Stimulated activated naive CD8-positive, alpha-beta T cell treated with anti-CD3 and anti-CD28 coated beads, Interleukin-15, Interleukin-2, amounts not matched to agents 100 U/mL and 50 U/mL, for 24 hours (primary cell): ENCODE data around the gene AP1S3.
"Not testable (repeated sequence)": the region's sequence is repeated elsewhere in the genome, so short reads cannot be mapped to it uniquely, and the experiment has no call there.

Source experiments
- ATAC-seq: fragments of 150-1000 bp; cut with Tn5 transposase; one replicate; pipeline ENCODE4 v1.10.0; 2021
- DNase-seq: peaks from one replicate; pipeline ENCODE4 v3.0.0; 2021

Gene AP1S3

GRCh38 chr2:223800908-223801307 lies 36.5 kb downstream of the AP1S3 start:
- no peak for DNase-seq
- ATAC-seq, result no peak

DNA sequence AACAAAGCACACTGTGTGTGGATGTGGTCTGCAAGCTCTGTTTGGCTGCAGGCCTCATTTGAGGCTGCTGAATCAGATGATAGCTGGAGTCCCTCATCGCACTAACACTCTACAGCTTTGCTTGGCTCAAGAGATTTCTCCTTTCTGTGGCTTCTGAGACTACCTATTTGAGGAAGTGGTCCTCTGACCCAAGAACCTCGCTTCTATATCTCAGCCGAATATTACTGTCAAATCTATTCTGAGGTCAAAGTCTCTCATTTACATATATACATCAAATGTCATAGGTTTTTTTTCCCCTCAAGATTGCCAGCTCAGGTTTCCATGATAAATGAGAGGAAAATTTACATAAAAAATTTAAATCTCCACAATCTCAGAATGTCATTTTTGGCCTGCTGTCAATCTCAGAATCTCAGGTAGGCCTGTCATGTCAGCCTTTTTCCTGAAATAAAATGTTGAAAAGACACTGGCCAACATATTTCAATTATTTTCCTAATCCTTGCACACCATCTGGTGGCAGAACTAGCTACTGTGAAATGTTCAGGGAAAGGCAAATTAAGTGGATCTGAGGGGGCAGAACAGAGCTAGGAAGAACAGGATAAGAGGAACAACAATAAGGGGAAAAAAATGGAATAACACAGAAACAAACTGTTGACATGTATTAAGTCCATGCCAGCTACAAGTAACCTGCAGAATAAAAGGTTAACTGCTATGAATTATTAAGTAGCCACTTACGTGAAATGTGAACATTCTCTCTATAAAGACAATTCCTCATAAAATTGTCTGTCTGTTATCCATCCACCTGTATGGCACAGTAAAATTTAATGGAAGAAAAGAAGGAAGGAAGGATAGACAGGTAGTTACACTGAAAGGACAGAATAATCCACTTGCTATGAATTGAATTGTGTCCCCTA lies 39.3 kb downstream of the AP1S3 start:
- ATAC-seq (peak; percentile 74), DNase-seq (no peak)

DNA sequence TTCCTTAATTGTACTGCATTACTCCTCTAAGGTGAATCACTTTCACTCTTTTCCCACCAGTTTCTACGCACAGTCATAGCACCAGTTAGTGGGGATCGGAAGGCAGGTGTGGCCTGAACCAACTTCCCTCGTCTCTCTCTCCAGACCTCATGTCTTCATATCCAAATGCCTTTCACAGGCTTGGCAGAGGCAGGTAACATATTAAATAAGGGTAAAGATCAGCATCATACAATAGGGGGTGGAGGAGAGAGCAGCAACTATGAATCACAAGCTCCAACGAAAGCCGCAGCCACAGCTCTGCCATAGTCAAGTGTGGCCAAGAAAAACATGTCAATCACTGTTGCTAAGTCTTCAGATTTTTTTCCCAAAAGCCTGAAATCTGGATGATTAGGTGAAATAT lies 40.3 kb downstream of the AP1S3 start:
- ATAC-seq (peak; percentile 35), DNase-seq (no peak)

DNA sequence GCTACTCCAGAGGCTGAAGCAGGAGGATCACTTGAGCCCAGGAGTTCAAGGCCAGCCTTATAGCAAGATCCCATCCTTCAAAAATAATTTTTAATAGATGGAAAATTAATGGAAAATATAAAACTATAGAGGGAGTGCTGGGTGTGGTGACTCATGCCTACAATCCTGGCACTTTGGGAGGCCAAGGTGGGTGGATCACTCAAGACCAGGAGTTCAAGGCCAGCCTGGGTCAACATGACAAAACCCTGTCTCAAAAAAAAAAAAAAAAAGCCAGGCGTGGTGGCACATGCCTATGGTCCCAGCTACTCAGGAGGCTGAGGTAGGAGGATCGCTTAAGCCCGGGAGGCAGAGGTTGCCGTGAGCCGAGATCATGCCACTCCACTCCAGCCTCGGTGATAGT lies 48.0 kb downstream of the AP1S3 start:
- no peak for DNase-seq
- no peak for ATAC-seq

DNA sequence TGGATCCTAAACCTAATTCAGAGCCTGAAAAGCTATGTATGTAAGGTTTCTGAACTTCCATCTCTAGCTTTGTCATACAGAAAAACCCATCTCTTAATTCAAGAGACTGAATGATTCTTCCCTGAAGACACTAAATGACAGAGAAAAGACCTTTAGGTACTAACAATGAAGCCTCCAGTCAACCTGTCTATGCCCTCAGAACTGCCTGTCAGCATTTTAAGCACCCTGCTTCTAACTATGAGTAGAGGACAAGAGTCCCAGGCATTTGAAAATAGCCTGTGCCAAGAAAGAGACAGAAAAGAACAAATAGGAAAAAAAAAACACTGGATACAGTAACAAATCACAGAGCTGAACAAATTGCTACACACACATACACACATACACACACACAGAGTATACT lies 48.6 kb downstream of the AP1S3 start:
- ATAC-seq, result no peak

DNA sequence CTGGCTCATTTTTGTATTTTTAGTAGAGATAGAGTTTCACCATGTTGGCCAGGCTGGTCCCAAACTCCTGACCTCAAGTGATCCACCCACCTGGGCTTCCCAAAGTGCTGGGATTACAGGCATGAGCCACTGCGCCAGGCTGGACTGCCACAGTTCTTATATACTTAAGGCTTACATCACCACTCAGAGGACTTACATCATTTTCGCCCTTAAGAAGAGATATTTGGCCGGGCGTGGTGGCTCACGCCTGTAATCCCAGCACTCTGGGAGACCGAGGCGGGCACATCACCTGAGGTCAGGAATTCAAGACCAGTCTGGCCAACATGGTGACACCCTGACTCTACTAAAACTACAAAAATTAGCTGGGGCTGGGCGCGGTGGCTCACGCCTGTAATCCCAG lies 49.3 kb downstream of the AP1S3 start:
- not testable (repeated sequence) for ATAC-seq, DNase-seq

More for the DNA sequence above, 48.6 kb downstream of the AP1S3 start:
- DNase-seq, result no peak

DNA sequence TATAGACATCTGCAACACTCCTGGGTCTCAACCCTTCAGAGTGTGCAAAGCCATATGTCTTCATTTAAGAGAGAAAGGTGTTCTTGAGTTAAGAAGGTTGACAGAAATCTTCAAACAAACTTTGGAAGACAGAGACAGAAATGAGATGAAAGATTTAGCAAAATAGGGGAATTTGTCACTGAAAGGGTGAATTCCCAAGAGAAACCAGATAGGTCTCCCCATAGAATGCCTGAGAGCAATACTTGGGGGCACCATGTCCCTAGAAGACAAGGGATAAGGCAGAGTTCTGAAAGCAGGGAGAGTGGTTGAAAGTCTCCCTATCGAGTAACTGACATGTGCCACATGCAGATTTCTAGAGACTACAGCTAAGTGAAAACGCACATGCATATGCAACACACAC lies 50.0 kb downstream of the AP1S3 start:
- ATAC-seq, result no peak

DNA sequence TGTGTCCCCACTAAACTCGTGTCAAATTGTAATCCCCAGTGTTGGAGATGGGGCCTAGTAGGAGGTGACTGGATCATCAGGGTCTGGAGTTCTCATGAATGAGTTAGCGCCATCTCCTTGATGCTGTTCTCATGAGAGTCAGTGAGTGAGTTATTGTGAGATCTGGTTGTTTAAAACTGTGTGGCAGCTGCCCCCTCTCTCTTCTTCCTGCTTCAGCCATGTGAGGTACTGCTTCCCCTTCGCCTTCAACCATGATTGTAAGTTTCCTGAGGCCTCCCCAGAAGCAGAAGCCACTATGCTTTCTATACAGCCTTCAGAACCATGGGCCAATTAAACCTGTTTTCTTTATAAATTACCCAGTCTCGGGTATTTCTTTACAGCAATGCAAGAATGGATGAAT lies 50.4 kb downstream of the AP1S3 start:
- no peak for ATAC-seq
- no peak for DNase-seq

More for the DNA sequence above, 50.0 kb downstream of the AP1S3 start:
- DNase-seq, result no peak

GRCh38 chr2:223786236-223786635 lies 51.1 kb downstream of the AP1S3 start:
- DNase-seq (no peak), ATAC-seq (no peak)

DNA sequence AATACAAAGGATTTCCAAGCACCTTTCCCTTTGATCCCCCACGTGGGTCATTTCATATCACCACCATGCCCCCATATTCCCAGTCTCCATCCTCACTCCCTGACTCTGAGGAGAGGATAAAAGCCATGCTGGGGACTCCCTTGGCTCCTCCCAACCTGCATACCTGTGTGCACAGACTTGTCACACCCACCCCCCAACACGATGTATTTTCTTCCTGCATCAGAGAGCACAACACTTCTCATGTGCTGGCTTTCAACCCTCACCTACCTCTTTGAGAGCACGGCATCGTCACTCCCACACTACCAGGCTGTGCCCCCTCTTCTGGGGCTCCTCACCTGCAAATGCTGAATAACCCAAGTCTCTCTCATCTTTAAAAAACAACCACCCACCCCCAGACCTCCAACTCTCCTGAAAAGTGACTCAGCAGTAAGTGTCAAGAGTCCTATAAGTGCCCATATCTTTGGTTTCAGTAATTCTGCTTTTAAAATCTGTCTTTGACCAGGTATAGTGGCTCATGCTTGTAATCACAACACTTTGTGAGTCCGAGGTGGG lies 53.1 kb downstream of the AP1S3 start:
- no peak for ATAC-seq
- no peak for DNase-seq

DNA sequence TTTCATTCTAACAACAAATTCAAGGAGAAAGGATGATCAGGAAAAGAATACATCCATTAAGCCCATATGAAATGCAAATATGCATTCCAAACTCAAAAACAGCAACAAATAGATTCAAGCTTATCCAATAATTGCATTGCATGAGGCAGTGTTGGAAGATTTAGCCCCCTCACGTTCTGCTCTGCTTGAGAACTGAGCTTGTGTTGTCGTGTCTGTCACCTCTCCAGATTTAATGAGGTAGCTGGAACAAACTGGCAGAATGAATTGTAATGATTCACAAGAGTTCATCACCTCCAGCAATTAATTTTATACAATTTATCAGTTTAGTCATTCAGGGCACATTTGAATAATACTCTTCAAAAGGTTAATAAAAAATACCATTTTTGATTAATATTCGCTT lies 54.8 kb downstream of the AP1S3 start:
- ATAC-seq, result no peak
- no peak for DNase-seq

DNA sequence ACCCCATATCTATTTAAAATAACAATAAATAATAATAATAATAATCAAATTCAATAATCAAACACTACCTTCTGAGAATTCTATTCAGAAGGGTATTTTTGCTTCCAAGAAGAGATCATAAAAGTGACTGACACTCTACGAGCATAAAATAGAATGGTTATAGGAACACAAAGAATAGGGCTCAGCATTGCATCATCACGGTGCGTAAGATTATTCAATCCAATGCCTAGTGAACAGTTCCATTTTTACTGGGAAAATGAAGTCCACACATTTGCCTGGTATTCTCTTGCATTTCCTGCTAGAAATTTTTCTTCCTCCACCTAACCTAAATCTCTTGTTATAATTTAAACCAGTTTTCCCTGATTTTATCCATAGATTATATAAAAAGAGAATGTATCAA lies 55.8 kb downstream of the AP1S3 start:
- ATAC-seq, result no peak

DNA sequence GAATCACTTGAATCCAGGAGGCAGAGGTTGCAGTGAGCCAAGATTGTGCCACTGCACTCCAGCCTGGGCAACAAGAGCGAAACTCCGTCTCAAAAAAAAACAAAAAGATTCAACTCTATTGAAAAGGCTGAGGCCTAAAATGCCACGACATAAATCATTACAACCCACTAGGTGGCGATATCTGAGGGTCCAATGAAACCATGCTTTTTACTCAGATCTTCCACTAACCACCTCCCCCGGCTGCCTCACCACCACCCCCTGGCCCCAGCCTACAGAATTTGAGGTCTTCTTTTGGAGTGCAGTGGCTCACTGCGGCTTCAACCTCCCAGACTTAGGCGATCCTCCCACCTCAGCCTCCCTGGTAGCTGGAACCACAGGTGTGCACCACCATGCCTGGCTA lies 57.5 kb downstream of the AP1S3 start:
- peak; percentile 68 for ATAC-seq
- peak; percentile 41 for DNase-seq

More for the DNA sequence above, 55.8 kb downstream of the AP1S3 start:
- DNase-seq, result no peak

DNA sequence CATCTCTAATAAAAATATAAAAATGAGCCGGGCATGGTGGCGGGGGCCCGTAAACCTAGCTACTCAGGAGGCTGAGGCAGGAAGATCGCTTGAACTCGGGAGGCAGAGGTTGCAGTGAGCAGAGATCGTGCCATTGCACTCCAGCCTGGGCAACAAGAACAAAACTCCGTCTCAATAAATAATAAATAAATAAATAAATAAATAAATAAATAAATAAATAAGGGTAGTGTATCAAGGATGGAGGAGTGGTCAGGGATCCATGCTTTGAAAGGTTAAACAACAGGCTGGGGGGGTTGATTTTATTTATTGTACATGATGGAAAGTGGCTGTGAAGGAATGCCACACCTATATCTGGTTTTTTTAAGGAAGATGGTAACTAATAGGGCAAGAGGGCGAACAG lies 63.2 kb downstream of the AP1S3 start:
- DNase-seq, result no peak

DNA sequence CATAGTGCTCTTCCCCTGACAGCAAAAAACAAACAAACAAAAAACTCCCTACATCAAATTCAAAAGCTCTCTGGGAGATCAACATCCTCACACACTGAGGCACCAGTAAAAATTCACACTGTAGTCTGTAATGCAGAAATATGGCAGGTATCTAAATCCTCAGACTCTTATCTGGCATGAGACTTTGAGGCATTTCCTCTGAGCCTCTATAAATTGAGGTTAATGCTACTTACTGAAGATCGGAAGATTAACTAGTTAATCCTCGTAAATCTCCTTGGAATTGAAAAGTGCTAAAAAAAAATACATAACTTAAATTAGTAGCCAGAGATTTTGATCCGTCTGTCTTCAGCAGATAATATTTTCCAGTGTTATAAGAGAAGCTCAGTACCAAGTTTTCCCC lies 65.0 kb downstream of the AP1S3 start:
- ATAC-seq, result no peak

More for the DNA sequence above, 63.2 kb downstream of the AP1S3 start:
- ATAC-seq, result no peak

GRCh38 chr2:223771475-223771874 lies 65.9 kb downstream of the AP1S3 start:
- DNase-seq (no peak), ATAC-seq (no peak)

More for the DNA sequence above, 65.0 kb downstream of the AP1S3 start:
- no peak for DNase-seq

- ATAC-seq, result no peak
- DNase-seq, result no peak
These were observed 69.2 kb downstream of the AP1S3 start for GRCh38 chr2:223768179-223768578.

DNA sequence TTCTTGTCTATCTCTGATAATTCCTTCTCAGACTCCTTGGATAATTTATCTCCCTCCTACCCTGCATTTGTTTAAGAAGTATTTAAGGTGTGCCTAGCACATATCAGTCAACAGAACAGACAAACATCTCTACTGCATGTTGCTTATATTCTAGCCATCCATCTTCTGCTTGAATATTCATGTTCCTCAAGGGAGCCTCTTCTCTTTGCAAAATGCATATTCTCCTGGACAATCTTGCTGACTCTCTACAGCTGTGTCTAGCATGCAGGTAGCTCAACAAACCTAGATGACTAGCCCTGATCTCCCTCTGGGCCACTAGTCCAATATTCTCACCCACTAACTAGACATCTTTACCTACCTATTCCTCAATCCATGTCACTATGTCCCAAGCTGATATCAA lies 70.0 kb downstream of the AP1S3 start:
- DNase-seq, result no peak
- no peak for ATAC-seq

GRCh38 chr2:223765221-223765785 lies 72.1 kb downstream of the AP1S3 start:
- ATAC-seq, result no peak
- no peak for DNase-seq

DNA sequence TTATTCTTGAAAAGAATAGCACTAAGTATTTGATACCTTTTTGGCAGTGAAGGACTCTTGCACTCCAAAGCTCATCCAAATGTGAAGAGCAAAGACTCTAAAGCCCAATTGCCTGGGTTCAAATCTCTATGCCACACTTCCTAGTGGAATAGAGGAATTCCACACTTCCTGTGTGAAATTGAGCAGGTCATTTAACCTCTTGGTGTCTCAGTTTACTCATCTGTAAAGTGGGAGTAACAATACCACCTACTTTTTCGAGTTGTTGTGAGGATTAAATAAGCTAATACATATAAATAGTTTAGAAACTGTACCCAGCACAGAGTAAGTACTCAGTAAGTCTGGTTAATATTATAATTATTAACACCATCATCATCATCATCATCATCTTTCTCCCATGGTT lies 72.6 kb downstream of the AP1S3 start:
- DNase-seq (no peak), ATAC-seq (no peak)

GRCh38 chr2:223762853-223763252 lies 74.5 kb downstream of the AP1S3 start:
- DNase-seq (no peak), ATAC-seq (no peak)

- DNase-seq, ATAC-seq: not testable (repeated sequence)
These were observed 75.6 kb downstream of the AP1S3 start for GRCh38 chr2:223761746-223762145.

DNA sequence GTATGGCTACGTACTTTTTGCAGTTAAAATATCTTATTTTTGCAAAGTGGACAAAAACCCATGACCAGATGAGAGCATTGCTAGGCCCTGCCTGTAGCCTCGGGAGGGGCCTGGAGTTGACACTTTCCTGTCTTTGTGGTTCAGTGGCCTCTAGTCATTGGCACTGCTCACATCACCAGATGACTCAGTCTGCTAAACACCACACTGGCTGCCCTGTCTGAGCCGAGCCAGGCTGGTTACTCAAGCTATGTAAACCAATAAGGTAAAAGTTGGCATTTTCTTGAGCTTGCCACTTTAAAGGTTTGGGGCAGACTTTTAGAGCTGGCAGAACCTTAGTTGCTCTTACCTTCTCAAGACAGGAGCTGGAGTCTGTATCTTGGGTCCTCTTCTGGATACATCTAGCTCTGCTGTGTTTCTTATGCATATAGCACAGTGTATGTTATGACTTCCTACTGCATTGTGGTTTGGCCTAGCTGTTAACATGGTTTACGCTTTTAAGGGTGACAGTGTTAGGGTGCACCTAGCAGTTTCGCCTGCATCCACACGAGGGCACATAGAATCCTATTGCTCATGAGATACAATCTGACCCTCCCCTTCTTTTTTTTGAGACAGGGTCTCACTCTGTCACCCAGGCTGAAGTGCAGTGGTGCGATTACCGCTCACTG lies 76.4 kb downstream of the AP1S3 start:
- peak; percentile 99 for ATAC-seq
- DNase-seq, result peak; percentile 44
